Measurements from ENCODE around the gene TTC9.
A peak's percentile ranks its signal among the peaks of the same experiment; 100 is the strongest.

Gene TTC9

GRCh38 chr14:70641548-70642302, at the start of gene TTC9:
Gene TTC9, plus strand, starts transcription at chr14:70641916. Its CDS starts 214 bp downstream, at chr14:70642130.
- peak; percentile 73 to 89 (median 84) for DNase-seq

- DNase-seq = no peak
Measured at GRCh38 chr14:70594461-70594860, 47.3 kb upstream of the TTC9 start.

- no peak for DNase-seq
Measured at GRCh38 chr14:70595443-70596185, 46.1 kb upstream of the TTC9 start.

GRCh38 chr14:70597731-70598130, 44.0 kb upstream of the TTC9 start:
- DNase-seq = no peak

- DNase-seq = no peak
Measured at GRCh38 chr14:70599345-70599744, 42.4 kb upstream of the TTC9 start.

- peak; percentile 96 to 98 (median 96) for DNase-seq
Measured at GRCh38 chr14:70600382-70601157, 41.1 kb upstream of the TTC9 start, which contains the start of gene MED6. Gene MED6, minus strand, starts transcription at chr14:70600655. Its CDS starts 18 bp downstream, at chr14:70600637.

- no peak for DNase-seq
Measured at GRCh38 chr14:70601162-70601561, 40.6 kb upstream of the TTC9 start.

GRCh38 chr14:70602254-70602653, 39.5 kb upstream of the TTC9 start:
- DNase-seq = no peak

GRCh38 chr14:70611216-70611615, 30.5 kb upstream of the TTC9 start:
- no peak for DNase-seq

- no peak for DNase-seq
Measured at GRCh38 chr14:70616646-70617045, 25.1 kb upstream of the TTC9 start.

- DNase-seq = no peak
Measured at GRCh38 chr14:70618314-70618713, 23.4 kb upstream of the TTC9 start.

GRCh38 chr14:70619708-70620107, 22.0 kb upstream of the TTC9 start:
- no peak for DNase-seq

- peak; percentile 29 to 80 (median 54) for DNase-seq
Measured at GRCh38 chr14:70622111-70622712, 19.5 kb upstream of the TTC9 start.

GRCh38 chr14:70624972-70625371, 16.7 kb upstream of the TTC9 start:
- DNase-seq = no peak

- no peak for DNase-seq
Measured at GRCh38 chr14:70631948-70632347, 9.8 kb upstream of the TTC9 start.

- no peak for DNase-seq
Measured at GRCh38 chr14:70635971-70636595, 5.6 kb upstream of the TTC9 start.

GRCh38 chr14:70638416-70638815, 3.3 kb upstream of the TTC9 start:
- DNase-seq = no peak

GRCh38 chr14:70640938-70641547, 673 bp upstream of the TTC9 start:
- peak; percentile 73 to 89 (median 86) for DNase-seq

GRCh38 chr14:70642303-70643235, 853 bp downstream of the TTC9 start:
- peak; percentile 54 to 80 (median 79) for DNase-seq

GRCh38 chr14:70643967-70644366, 2.3 kb downstream of the TTC9 start:
- no peak for DNase-seq

GRCh38 chr14:70645892-70646291, 4.2 kb downstream of the TTC9 start:
- no peak for DNase-seq
